K562 treated with DMSO at 1 percent for 4 hours (cell line): ENCODE results near the gene MGAT2. TPM values are rescaled to one million over a fixed set of nuclear protein-coding genes. Genes with fewer than 3 reads are reported as not detected.

Experiments
- total RNA-seq: library from RNA; unstranded; fragments of 300-600 nt; gene quantifications from 2 replicates; pipeline ENCODE4 v1.2.3, GENCODE V29; 2022; ENCODE audit not compliant: insufficient read depth

Gene MGAT2
- 21.0 and 23.1 TPM in 2 replicates for total RNA-seq

DNA sequence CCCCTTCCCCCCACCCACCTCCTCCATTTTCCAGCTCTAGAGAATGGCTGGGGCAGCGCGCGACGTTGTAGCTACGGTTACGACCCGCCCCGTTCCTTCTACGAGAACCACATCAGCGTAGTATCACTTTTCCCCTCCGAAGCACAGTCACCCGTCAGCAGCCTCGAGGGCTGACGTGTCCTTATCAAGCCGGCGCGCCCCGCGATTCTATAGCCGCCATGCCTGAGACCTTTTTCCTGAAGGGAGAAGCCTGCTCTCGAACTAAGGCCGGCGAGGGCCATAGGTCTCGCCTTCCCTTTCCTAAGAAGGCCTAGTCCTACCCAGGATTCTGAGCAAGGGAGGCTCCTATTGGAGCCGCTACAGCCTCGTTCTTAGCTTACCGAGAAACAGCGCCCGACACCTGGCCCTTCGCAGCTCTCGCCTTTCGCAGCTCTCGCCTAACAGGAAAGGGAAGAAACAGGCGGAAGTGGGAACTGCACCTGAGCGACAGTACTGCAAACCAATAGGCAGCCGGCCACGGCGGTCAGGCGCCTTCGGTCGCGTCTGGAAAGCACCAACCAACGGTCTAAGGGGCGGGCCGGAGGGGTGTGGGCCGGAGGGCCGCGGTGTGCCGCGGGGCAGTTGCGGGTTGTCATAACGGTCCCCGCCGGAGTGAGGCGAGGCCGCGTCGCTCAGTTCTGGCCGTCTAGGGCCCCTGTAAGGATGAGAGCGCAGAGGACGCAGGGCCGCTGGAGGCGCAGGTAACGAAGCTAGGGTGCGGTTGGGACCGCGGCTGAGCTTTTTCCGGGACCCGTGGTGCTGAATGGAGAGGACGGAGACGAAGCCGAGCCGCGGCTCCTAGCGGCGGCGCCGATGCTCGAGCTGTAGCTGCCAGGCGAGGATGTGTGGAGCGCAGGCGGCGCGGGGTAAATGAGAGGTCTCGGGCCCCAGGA is at the start of gene MGAT2, which contains the start of gene RPL36AL:
Gene MGAT2 (plus strand): TSS at position 618 of the 932 bp plus-strand sequence. CDS start 470 bp downstream, outside the sequence.
Gene RPL36AL (minus strand): TSS at position 445 of the 932 bp plus-strand sequence. CDS start 1,522 bp downstream, outside the sequence.

DNA sequence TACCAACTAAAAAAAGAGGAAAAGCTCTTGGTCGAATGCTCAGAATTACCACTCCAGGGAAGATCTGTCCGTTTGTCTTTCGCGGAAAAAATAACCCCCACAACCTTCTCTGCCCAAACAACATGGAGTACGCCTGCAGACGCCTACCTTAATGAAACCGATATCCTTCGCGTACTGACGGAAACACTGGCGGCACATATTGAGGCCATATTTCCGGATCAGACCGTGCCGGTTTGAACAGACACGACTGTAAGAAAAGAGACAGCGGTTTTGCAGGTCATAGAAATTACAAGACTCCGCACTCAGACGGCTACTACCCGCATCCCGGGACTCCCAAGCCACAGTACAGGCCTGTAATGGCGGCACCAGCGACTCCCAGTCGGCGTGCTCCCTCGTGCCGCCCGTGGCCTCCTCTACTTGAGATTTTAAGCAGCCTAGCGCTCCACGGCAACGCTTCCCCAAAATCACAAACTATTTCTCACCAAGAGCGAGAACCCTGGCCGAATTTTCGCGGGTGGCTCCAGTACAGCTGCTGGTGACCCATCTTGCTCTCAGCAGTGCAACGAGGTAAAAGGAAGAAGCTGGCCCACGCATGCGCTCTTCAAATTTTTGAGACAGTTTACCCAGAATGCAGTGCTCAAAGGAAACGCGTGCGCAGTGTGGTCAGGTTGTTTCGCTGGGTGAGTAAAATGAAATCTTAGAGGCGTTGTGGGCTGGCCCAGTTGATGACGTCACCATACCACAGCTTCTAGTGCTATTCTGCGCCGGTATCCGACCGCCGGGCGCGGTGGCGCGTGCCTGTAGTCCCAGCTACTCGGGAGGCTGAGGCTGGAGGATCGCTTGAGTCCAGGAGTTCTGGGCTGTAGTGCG is 34.6 kb upstream of the MGAT2 start, which contains the start of gene RPS29:
Gene RPS29 (minus strand): TSS at position 578 of the 870 bp plus-strand sequence. CDS start 34 bp downstream, at position 544.

DNA sequence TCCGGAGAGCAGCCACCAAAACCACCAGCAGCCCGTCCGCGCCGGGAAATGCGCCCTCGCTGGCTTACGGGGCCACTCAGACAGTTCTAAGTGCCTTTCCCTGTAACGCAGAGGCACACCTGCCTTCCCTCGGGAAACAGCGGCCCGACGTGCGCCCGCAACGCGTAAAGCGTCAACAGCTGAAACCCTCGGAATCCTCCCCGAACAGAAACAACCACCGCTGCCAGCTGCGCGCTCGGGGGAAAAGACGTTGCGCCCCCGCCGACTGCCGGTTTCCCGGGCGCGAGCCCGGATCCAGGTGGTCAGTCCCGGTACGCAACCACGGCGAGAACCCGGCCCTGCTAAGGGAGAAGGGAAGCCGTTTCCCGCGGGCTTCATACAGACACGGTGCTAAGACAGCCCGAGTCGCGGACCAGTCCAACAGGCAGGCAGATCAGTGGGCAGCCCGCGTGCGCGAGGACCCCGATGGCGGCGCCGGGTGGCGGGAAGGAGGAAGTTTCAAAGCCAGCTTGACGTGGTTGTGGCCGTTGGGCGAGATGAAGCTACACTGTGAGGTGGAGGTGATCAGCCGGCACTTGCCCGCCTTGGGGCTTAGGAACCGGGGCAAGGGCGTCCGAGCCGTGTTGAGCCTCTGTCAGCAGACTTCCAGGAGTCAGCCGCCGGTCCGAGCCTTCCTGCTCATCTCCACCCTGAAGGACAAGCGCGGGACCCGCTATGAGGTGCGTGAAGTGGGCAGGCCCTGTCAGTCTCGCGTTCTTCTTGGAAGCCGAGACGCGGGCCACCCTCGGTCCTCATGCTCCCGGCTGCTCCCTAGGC is 21.9 kb upstream of the MGAT2 start, which contains the start of gene LRR1:
Gene LRR1 (plus strand): TSS at position 456 of the 816 bp plus-strand sequence. CDS start 81 bp downstream, at position 537.

DNA sequence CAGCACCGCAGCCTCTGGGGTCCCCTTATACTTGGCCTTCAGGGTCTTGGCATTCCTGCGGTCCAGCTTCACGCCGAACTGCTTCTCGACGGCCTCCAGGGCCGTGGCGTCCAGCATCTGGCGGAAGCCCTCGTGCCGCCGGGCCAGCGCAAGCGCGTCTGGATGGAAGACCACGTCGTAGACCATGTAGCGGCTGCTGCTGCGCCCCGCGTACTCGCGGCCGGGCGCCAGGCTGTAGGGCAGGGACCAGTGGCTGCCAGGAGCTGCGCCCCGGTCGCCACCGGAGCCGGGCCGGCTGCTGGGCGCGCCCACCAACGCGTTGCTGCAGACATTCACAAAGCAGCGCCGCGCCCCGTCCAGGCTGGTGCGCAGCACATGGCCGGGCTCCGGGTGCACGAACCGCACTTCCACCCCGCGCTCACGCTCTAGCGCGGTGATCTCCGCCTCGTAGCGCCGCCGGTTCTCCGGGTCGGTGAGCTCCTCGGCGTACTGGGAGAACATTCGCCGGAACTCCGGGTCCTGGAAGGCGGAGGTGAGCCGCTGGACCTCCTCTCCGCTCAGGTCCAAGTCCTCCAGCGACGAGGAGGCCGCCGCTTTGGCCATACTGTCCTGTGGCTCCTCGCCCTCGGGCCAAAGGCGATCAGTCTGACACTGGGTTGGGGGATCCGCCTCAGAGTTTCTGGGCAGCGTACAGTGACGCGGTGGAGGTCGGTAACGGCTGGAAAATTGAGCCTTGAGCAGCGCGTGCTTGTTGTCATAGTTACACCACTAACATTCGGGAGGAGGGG is 14.1 kb downstream of the MGAT2 start, which contains the start of gene DNAAF2:
Gene DNAAF2 (minus strand): TSS at position 698 of the 788 bp plus-strand sequence. CDS start 95 bp downstream, at position 603.

Other genes with a start within 250 kb of the MGAT2 start
- gene RPS29, start 34.4 kb upstream of the MGAT2 start, total RNA-seq = 7,042 and 9,492 TPM in 2 replicates
- gene LRR1, start 21.9 kb upstream of the MGAT2 start, total RNA-seq = 21.2 and 27.9 TPM in 2 replicates
- gene RPL36AL, start 173 bp upstream of the MGAT2 start, total RNA-seq = 176 and 178 TPM in 2 replicates
- gene DNAAF2, start 14.4 kb downstream of the MGAT2 start, total RNA-seq = 3.4 and 4.6 TPM in 2 replicates
- gene POLE2, start 67.4 kb downstream of the MGAT2 start, total RNA-seq = 9.5 and 14.5 TPM in 2 replicates
- 0.44 TPM in 1 of 2 replicates, not detected in the other for gene KLHDC1, start 72.3 kb downstream of the MGAT2 start, total RNA-seq
- 28.5 and 36.8 TPM in 2 replicates for gene KLHDC2, start 147.4 kb downstream of the MGAT2 start, total RNA-seq
- 11.8 and 17.3 TPM in 2 replicates for gene NEMF, start 232.0 kb downstream of the MGAT2 start, total RNA-seq